PFSK-1 (cell line): ENCODE results near the gene ITPRID1.

ENCODE experiments used
- FOXP2 ChIP-seq: optimal IDR thresholded peaks from 2 replicates; pipeline ENCODE3; 2011; ENCODE audit warnings: borderline replicate concordance, control low read depth, inconsistent platforms; ENCODE audit not compliant: insufficient read depth; ENCODE audit errors: extremely low read length, extremely low read depth
- POLR2AphosphoS5 ChIP-seq: IDR thresholded peaks from 2 replicates; pipeline ENCODE4 v1.6.1; 2012; ENCODE audit warnings: low read depth, mild to moderate bottlenecking, control low read depth, low read length, moderate library complexity
- SIN3A ChIP-seq: IDR thresholded peaks from 2 replicates; pipeline ENCODE4 v1.6.1; 2012; ENCODE audit warnings: mild to moderate bottlenecking, low read length, moderate library complexity, borderline replicate concordance; ENCODE audit not compliant: insufficient read depth
- TAF1 ChIP-seq: IDR thresholded peaks from 2 replicates; pipeline ENCODE4 v1.6.1; 2012; ENCODE audit warnings: low read length, control low read depth, borderline replicate concordance; ENCODE audit not compliant: insufficient read depth
- TF ChIP-seq, protein P1 (sequence below), 2 experiments: IDR thresholded peaks; 2 replicates each; pipeline versions ENCODE4 v1.6.1 to v1.8.0; 2011 to 2012; ENCODE audit warnings: low read depth in 2 of 2, low read length in 2 of 2, control low read depth in 1 of 2, inconsistent platforms in 1 of 2, mild to moderate bottlenecking in 1 of 2, moderate library complexity in 1 of 2; ENCODE audit not compliant: insufficient read depth in 1 of 2

The ITPRID1 gene

DNA sequence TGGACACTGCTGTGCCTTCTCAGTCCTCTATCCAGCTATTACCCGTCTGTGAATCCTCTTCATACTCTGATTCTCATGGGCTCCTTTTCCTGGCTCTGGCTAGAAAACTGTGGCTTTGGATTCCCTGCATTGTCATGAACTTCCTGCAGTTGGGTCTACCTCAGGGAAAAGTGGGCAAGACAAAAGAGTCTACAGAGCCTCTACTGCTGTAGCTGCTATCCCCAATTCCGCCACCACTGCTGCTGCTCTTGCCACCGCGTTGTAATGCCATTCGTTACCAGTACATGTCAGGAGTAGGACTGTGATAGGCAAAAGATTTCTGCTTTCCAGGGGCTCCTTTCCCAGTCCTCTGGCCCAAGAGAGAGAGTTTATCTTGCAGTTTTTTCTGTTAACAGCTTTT, 149.2 kb downstream of the ITPRID1 start:
- TF ChIP-seq SIN3A (no peak), POLR2AphosphoS5 (no peak), TAF1 (no peak), FOXP2 (no peak)
- TF ChIP-seq, protein P1, sequence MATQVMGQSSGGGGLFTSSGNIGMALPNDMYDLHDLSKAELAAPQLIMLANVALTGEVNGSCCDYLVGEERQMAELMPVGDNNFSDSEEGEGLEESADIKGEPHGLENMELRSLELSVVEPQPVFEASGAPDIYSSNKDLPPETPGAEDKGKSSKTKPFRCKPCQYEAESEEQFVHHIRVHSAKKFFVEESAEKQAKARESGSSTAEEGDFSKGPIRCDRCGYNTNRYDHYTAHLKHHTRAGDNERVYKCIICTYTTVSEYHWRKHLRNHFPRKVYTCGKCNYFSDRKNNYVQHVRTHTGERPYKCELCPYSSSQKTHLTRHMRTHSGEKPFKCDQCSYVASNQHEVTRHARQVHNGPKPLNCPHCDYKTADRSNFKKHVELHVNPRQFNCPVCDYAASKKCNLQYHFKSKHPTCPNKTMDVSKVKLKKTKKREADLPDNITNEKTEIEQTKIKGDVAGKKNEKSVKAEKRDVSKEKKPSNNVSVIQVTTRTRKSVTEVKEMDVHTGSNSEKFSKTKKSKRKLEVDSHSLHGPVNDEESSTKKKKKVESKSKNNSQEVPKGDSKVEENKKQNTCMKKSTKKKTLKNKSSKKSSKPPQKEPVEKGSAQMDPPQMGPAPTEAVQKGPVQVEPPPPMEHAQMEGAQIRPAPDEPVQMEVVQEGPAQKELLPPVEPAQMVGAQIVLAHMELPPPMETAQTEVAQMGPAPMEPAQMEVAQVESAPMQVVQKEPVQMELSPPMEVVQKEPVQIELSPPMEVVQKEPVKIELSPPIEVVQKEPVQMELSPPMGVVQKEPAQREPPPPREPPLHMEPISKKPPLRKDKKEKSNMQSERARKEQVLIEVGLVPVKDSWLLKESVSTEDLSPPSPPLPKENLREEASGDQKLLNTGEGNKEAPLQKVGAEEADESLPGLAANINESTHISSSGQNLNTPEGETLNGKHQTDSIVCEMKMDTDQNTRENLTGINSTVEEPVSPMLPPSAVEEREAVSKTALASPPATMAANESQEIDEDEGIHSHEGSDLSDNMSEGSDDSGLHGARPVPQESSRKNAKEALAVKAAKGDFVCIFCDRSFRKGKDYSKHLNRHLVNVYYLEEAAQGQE (IDR thresholded peaks at IDR 0.05; ENCODE audit: insufficient read depth in 1 of 2, low read depth in 2 of 2, low read length in 2 of 2) = no peak

DNA sequence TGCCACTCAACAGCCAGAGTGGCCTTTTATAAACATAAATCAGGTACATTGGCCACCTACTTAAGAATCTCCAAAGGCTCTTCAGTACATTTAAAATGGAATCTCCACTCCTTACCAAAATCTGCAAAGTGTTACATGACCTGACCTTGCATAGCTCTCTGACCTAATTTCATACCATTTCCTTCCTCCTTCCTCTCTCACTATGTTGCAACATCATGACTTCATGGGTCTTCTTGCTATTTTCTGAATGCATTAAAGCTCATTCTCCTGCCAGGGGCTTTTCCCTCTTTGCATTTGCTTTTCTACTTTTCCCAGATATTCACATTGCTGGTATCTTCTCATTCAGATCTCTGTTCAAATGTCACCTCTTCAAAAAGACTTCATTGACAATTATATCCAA, 151.0 kb downstream of the ITPRID1 start:
- TF ChIP-seq, protein P1 (IDR thresholded peaks at IDR 0.05; ENCODE audit: insufficient read depth in 1 of 2, low read depth in 2 of 2, low read length in 2 of 2) = no peak
- TF ChIP-seq FOXP2 = no peak
- no peak for TF ChIP-seq SIN3A

DNA sequence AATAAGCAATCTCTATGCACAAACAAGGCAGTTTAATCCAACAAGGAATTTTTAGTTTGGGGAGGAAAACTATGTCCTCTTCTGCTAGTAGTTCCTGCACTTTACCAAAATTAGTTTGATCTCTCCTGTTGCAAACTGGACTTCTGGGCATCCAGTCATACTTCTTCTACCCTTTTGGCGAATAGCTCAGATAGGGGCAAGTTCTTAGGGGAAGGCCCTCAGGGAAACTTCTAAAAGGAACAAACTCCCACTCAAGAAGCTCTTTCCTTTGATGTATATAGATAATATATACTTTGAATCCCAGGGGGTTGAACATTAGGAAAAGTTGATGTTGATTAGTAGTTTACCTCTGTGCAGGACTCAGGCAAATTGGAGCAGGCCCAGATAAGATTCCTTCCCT, 151.7 kb downstream of the ITPRID1 start:
- TF ChIP-seq SIN3A (no peak), TAF1 (no peak), POLR2AphosphoS5 (no peak), FOXP2 (no peak)
- TF ChIP-seq, protein P1 (IDR thresholded peaks at IDR 0.05; ENCODE audit: insufficient read depth in 1 of 2, low read depth in 2 of 2, low read length in 2 of 2) = no peak

DNA sequence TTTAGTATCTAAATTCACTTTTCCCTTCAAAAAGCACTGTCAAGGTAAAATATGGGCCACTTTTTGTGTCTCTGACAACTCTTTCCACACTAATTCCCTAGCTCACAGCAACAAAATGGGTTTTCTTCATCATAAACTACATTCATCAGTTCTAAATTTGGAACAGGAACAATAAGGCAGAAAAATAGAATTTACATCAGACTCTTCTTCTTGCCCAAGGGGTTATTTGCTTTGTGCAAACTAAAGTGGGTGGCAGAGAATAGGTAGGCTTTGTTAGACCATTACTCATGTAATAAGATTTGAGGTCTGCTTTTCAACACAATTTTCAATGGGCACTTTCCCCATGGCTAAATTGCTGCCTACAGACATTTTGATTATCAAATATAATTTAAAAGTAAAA, 155.6 kb downstream of the ITPRID1 start:
- TF ChIP-seq, protein P1 (IDR thresholded peaks at IDR 0.05; ENCODE audit: insufficient read depth in 1 of 2, low read depth in 2 of 2, low read length in 2 of 2) = no peak
- TF ChIP-seq TAF1 (no peak), POLR2AphosphoS5 (no peak), SIN3A (no peak), FOXP2 (no peak)
